GM12873 (cell line): ENCODE results near the gene SMIM10.
A peak's percentile ranks its signal among the peaks of the same experiment; 100 is the strongest.

Experiments
- TF ChIP-seq, protein P1 (sequence below): IDR thresholded peaks from 2 replicates; pipeline ENCODE4 v1.5.1; 2012; ENCODE audit warnings: low read depth, mild to moderate bottlenecking, moderate library complexity, low read length, control low read depth; ENCODE audit not compliant: insufficient read depth; ENCODE audit errors: missing control alignments

Gene SMIM10

DNA sequence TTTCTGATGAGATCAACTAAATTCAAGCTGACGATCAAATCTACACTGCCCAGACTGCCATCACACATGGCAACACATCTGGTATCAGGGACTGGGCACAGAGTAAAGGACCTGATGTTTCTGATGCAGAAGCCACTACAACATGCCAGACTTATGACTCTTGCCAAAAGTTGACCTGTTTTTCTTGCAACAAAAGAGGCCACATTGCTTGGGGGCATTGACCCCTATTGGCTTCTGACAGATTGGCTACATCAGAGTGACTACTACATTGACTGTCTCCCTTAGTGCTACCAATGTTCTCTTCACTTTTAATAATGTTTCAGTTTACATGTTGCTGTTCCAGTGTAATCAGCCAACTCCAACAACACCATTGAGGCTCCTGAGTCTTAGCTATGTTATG is 15.3 kb upstream of the SMIM10 start:
- TF ChIP-seq, protein P1, sequence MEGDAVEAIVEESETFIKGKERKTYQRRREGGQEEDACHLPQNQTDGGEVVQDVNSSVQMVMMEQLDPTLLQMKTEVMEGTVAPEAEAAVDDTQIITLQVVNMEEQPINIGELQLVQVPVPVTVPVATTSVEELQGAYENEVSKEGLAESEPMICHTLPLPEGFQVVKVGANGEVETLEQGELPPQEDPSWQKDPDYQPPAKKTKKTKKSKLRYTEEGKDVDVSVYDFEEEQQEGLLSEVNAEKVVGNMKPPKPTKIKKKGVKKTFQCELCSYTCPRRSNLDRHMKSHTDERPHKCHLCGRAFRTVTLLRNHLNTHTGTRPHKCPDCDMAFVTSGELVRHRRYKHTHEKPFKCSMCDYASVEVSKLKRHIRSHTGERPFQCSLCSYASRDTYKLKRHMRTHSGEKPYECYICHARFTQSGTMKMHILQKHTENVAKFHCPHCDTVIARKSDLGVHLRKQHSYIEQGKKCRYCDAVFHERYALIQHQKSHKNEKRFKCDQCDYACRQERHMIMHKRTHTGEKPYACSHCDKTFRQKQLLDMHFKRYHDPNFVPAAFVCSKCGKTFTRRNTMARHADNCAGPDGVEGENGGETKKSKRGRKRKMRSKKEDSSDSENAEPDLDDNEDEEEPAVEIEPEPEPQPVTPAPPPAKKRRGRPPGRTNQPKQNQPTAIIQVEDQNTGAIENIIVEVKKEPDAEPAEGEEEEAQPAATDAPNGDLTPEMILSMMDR, result no peak

- TF ChIP-seq, protein P1, result no peak
Measured at GRCh38 chrX:134981910-134982309, 8.9 kb upstream of the SMIM10 start.

DNA sequence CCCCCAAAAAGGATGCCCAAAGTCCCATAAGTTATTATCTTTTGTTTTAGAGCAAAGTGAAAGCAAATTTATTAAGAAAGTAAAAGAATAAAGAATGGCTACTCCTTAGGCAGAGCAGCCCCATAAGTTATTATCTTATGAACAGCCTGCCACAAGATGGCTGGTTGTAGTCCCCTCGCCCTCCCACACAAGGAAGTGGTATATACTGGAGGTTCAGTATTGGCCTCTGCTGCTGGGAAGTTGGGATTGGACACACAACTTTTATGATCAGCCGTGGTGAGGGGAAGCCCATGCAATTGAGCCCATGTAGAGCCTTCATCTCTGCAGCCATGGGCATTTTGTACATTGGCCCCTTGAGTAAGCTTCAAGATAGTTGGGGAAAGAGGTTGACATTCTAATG is 8.0 kb upstream of the SMIM10 start:
- TF ChIP-seq, protein P1, result no peak

DNA sequence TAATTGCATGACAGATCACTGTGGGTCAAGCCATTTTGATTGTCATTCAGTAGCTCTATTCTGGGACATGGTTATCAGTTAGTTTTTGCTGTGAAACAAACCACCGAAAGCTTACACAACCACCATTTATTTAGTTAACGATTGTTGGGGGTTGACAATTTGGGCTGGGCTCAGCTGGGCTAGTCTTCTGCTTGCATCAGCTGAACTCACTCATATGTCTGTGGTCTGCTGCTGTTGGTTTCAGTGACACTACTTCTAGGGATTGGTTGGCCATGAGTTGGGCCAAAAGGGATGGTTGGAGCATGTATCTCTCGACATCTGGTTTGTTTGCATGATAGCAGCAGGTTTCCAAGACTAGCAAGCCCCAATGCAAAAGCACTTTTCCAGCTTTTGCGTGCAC is 5.3 kb upstream of the SMIM10 start:
- TF ChIP-seq, protein P1, result no peak

DNA sequence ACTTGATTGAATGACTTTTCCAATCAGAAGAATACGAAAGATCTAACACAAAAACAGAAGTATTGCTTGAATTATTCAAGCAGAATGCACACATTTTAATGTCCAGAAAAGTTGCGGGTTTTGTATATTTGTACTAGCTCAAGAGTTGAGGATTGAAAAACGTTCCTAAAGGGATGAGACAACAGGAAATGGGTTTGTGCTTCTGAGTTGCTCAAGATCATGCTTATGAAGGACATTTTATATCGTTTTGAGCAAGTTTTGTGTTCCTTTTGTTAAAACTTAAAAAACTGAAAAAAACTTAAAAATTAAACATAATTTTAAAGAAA is 353 bp upstream of the SMIM10 start:
- TF ChIP-seq, protein P1, result no peak

DNA sequence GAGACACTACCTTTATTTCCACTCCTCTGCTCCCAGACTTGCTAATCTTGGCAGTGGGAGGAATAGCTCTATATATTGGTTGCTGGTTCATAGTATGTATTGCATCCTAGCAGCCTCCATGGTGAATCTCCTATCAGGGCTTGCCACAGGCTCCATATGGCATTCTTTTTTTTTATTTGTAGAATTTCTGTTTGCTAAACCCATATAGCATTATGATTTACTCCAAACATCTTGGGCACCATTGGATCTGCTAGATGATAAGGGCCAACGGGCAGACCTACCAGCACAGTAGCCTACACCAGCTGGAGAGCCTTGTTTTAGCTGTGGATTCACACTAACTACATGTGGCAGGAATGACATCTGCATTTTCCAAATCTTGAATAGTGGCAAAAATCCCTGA is 6.9 kb downstream of the SMIM10 start:
- TF ChIP-seq, protein P1, result no peak

DNA sequence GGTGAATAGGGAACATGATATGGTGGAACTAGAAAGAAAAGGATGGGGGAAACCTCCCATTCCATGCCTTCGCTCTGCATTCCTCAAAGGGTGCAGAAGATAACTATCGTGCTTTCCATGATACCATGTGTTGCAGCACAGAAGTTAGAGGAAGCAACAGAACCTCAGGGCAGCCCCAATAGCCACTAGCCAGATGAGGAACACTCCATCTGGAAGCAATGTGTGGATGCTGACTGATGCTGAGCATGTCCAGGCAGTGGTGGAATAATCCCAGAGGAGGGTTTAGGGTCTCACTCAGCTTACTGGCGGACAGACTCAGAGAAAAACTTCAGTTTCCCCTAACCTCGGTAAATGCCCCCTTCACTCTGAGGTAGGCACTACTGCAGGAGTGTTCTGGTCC is 7.5 kb downstream of the SMIM10 start:
- TF ChIP-seq, protein P1, result no peak

DNA sequence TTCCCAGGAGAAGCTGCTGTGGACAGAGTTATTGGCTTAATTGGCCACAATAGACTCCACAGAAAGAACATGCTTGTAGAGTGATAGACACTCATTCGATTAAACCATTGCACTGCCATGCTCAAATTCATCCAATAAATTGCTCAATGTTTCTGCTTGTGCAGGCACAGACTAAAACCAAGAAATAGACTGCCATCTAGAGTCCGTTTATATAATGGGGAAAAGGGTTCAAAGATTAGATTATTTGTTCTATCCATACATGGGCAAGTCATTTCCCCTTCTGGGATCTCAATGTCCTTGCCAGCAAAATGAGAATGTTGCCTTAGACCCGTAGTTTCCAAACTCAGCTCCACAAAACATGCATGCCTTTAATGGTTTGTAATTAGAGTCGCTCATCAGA is 8.7 kb downstream of the SMIM10 start:
- TF ChIP-seq, protein P1, result peak; percentile 49
